NB4 (cell line): ENCODE measurements around the gene CCL15.
A peak's percentile ranks its signal among the peaks of the same experiment; 100 is the strongest.
"Not testable (repeated sequence)": the region's sequence is repeated elsewhere in the genome, so short reads cannot be mapped to it uniquely, and the experiment has no call there.

Experiments
- DNase-seq: peaks from one replicate; pipeline ENCODE4 v3.0.0; 2010; ENCODE audit warnings: low read depth
- H3K4me3 ChIP-seq: one replicate; pipeline ENCODE4 v1.5.1; 2011; ENCODE audit warnings: mild to moderate bottlenecking, low read depth, low read length, moderate library complexity
- MYC ChIP-seq: IDR thresholded peaks from 2 replicates; pipeline ENCODE4 v1.6.1; 2011; ENCODE audit warnings: low read depth, low read length
- POLR2A ChIP-seq: IDR thresholded peaks from 2 replicates; pipeline ENCODE4 v1.6.1; 2011; ENCODE audit warnings: mild to moderate bottlenecking; ENCODE audit not compliant: insufficient read length; ENCODE audit errors: extremely low read depth
- TF ChIP-seq, protein P1 (sequence below): IDR thresholded peaks from one replicate; pipeline ENCODE4 v1.5.1; 2012; ENCODE audit warnings: low read depth, low read length
- TF ChIP-seq, protein P2 (sequence below): IDR thresholded peaks from 2 replicates; pipeline ENCODE4 v1.6.1; 2011; ENCODE audit warnings: low read depth, low read length

The CCL15 gene

DNA sequence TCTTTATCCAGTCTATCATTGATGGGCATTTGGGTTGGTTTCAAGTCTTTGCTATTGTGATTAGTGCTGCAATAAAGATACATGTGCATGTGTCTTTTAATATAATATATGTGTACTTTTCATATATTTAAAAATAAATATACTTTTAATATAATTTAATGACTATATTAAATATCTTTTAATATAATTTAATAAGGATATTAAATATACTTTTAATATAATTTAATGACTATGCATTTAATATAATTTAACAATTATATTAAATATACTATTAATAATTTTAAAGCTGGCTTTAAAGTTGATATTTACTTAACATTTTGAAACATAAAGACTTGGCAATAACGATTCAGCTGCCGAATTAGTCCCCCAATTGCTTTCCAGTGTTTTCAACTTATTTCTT, 15.2 kb upstream of the CCL15 start:
- no peak overlapping the region for H3K4me3 ChIP-seq
- DNase-seq = no peak
- TF ChIP-seq, protein P1, sequence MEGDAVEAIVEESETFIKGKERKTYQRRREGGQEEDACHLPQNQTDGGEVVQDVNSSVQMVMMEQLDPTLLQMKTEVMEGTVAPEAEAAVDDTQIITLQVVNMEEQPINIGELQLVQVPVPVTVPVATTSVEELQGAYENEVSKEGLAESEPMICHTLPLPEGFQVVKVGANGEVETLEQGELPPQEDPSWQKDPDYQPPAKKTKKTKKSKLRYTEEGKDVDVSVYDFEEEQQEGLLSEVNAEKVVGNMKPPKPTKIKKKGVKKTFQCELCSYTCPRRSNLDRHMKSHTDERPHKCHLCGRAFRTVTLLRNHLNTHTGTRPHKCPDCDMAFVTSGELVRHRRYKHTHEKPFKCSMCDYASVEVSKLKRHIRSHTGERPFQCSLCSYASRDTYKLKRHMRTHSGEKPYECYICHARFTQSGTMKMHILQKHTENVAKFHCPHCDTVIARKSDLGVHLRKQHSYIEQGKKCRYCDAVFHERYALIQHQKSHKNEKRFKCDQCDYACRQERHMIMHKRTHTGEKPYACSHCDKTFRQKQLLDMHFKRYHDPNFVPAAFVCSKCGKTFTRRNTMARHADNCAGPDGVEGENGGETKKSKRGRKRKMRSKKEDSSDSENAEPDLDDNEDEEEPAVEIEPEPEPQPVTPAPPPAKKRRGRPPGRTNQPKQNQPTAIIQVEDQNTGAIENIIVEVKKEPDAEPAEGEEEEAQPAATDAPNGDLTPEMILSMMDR = no peak
- TF ChIP-seq MYC (no peak), POLR2A (no peak)
- TF ChIP-seq, protein P2, sequence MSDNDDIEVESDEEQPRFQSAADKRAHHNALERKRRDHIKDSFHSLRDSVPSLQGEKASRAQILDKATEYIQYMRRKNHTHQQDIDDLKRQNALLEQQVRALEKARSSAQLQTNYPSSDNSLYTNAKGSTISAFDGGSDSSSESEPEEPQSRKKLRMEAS = no peak

DNA sequence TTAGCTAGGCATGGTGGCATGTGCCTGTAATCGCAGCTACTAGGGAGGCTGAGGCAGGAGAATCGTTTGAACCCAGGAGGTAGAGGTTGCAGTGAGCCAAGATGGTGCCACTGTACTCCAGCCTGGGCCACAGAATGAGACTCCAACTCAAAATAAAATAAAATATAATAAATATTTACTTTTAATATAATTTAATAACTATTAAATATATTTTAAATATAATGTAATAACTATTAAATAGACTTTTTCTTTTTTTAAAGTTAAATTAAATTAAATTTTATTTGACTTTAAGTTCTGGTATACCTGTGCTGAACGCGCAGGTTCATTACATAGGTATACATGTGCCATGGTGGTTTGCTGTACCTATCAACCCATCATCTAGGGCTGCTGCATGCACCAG, 14.5 kb upstream of the CCL15 start:
- H3K4me3 ChIP-seq = not testable (repeated sequence)

DNA sequence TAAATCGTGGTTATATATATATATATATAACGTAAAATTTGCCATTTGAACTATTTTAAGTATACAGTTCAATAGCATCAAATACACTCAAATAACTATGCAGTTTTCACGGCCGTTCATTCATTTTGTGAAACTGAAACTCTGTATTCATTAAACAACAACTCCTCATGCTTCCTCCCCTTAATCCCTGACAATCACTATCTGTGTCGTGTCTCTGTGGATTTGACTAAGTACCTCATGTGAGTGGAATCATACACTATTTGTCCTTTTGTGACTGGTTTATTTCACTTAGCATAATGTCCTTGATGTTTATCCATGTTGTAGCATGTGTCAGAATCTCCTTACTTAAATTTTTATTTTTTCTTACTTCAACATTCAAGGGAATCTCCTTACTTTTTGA, 13.6 kb upstream of the CCL15 start:
- no peak overlapping the region for H3K4me3 ChIP-seq
- no peak for DNase-seq
- TF ChIP-seq POLR2A = no peak
- TF ChIP-seq, protein P1 = no peak
- no peak for TF ChIP-seq MYC
- TF ChIP-seq, protein P2 = no peak

More for the DNA sequence above, 14.5 kb upstream of the CCL15 start:
- DNase-seq = not testable (repeated sequence)

DNA sequence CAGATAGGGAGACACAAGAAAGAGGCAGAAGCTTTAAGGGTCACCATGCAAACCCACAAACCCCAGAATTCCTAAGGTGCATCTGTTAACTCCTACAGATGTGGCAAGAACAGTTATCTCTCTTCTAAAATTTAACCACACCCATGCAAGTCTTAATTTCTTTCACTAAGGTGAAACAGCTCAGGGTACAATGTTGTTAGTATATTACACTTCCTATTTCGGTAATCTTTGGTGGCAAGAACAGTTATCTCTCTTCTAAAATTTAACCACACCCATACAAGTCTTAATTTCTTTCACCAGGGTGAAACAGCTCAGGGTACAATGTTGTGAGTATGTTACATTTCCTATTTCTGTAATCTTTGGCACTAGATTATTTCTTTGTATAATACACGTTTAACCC, 9.8 kb upstream of the CCL15 start:
- TF ChIP-seq POLR2A (no peak), MYC (no peak)
- TF ChIP-seq, protein P2 = no peak
- TF ChIP-seq, protein P1 = no peak
- no peak overlapping the region for H3K4me3 ChIP-seq
- DNase-seq = no peak

DNA sequence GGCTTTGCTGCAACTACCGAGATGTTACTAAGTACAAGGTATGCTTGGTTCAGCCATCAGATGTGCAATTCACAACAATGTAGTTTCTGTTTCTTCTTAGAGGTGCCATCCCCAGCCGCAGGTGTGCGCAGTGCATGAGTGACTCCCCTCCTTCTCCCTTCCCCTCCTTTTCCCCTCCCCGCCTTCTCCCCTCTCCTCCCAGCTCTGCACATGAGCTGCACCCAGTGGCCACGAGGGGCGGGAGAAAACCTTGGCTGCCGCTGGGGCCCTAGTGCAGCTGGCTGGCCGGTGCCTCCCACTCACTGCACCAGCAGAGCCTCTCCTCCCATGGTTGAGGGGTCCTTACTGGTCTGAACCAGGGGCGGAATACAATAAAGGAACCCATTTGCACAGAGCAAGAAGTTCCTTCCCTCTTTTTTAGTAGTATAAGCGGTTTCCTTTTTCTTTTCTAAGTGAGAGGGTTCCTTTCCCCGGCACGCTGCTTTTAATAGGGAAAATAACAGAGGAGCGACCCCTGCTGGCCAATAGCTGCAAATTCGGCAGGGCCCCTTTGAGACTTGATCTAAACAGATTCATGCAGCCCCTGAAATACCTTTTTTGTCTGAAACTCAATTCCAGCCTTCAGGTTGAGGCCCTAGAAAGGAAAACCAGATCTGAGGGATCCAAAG, 7.8 kb upstream of the CCL15 start:
- TF ChIP-seq POLR2A = no peak
- TF ChIP-seq, protein P1 = peak; percentile 50
- no peak overlapping the region for H3K4me3 ChIP-seq
- peak; percentile 23 for DNase-seq

DNA sequence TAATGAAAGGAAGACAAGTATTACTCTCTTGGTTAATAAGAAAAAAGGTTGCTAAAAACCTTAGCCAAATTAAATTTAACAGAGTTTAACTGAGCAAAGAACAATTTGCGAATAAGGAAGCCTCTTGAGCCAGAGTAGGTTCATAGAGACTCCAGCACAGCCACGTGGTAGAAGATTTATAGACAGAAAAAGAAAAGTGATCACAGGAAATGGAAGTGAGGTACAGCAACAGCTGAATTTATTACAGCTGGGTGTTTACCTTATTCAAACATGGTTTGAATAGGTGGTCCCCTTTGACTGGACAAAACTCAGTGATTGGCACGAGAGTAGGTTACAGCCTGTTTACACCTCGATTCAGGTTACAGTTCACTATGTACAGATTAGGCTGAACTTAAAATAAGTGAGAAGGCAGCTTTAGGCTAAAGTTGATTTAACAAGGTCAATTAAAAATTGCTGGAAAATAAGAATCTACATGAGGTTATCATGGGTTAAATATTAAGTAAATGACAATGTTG, 3.3 kb upstream of the CCL15 start:
- no peak for DNase-seq
- no peak for TF ChIP-seq MYC
- TF ChIP-seq, protein P1 = no peak
- TF ChIP-seq POLR2A = no peak
- TF ChIP-seq, protein P2 = no peak
- no peak overlapping the region for H3K4me3 ChIP-seq
